HepG2 (cell line): ENCODE measurements around the gene AGTPBP1.

ENCODE experiments used
- BRCA1 ChIP-seq: sonication (generic); formaldehyde crosslinking; IDR thresholded peaks from 2 replicates; pipeline ENCODE4 v1.4.0; 2020; ENCODE audit warnings: missing genetic modification reagents
- CEBPG ChIP-seq: IDR thresholded peaks from 2 replicates; pipeline ENCODE4 v1.6.1; 2016
- CTCF ChIP-seq: sonication (generic); formaldehyde crosslinking; IDR thresholded peaks from 2 replicates; pipeline ENCODE4 v1.5.0; 2020; ENCODE audit warnings: mild to moderate bottlenecking, missing genetic modification reagents, moderate library complexity
- EP300 ChIP-seq, 3 experiments: sonication (generic) in 1 of 3; formaldehyde crosslinking in 1 of 3; IDR thresholded peaks; 2 replicates each; pipeline versions ENCODE4 v1.5.1 to v1.6.1; 2011 to 2020; ENCODE audit warnings: low read depth in 2 of 3, low read length in 2 of 3, borderline replicate concordance in 1 of 3, improper control_type of control experiment in 1 of 3, mild to moderate bottlenecking in 1 of 3, missing genetic modification reagents in 1 of 3, moderate library complexity in 1 of 3
- EZH2 ChIP-seq: conservative IDR thresholded peaks from 2 replicates; pipeline ENCODE4 v1.6.1; 2012; ENCODE audit warnings: mild to moderate bottlenecking, low read depth, low read length, moderate library complexity
- FOXJ3 ChIP-seq: sonication (generic); formaldehyde crosslinking; IDR thresholded peaks from 2 replicates; pipeline ENCODE4 v1.4.0; 2020; ENCODE audit warnings: missing genetic modification reagents, mild to moderate bottlenecking, borderline replicate concordance
- HDAC2 ChIP-seq: sonication (generic); formaldehyde crosslinking; IDR thresholded peaks from 2 replicates; pipeline ENCODE4 v1.4.0; 2020; ENCODE audit warnings: missing genetic modification reagents
- MAX ChIP-seq: IDR thresholded peaks from 2 replicates; pipeline ENCODE4 v1.6.1; 2012; ENCODE audit warnings: inconsistent platforms
- NONO ChIP-seq, 2 experiments: fragments of 450-650 bp in 1 of 2; sonication (generic) in 1 of 2; formaldehyde crosslinking in 1 of 2; IDR thresholded peaks in 1 of 2; conservative IDR thresholded peaks in 1 of 2; 2 replicates each; pipeline versions ENCODE4 v1.6.1 to v1.8.0; 2017 to 2022; ENCODE audit warnings: mild to moderate bottlenecking in 1 of 2, missing genetic modification reagents in 1 of 2, moderate library complexity in 1 of 2
- PAWR ChIP-seq: sonication (generic); formaldehyde crosslinking; IDR thresholded peaks from 2 replicates; pipeline ENCODE4 v1.4.0; 2020; ENCODE audit warnings: missing genetic modification reagents, mild to moderate bottlenecking, borderline replicate concordance
- POLR2A ChIP-seq, 2 experiments: IDR thresholded peaks; 2 replicates each; pipeline ENCODE4 v1.6.1; 2011; ENCODE audit warnings: low read depth in 2 of 2, low read length in 2 of 2, mild to moderate bottlenecking in 1 of 2, moderate library complexity in 1 of 2; ENCODE audit not compliant: insufficient read depth in 1 of 2
- POLR2AphosphoS5 ChIP-seq: IDR thresholded peaks from 2 replicates; pipeline ENCODE4 v1.6.1; 2012; ENCODE audit warnings: low read depth, low read length
- SRSF1 ChIP-seq: fragments of 200-400 bp; formaldehyde crosslinking; optimal IDR thresholded peaks from 2 replicates; pipeline ENCODE3; 2017; ENCODE audit warnings: mild to moderate bottlenecking, low read depth, low read length, moderate library complexity
- ZNF589 ChIP-seq: sonication (generic); formaldehyde crosslinking; conservative IDR thresholded peaks from 2 replicates; pipeline ENCODE4 v1.8.0; 2022; ENCODE audit warnings: mild to moderate bottlenecking, moderate library complexity, missing genetic modification reagents

GRCh38 chr9:85533538-85533937 lies 208.2 kb downstream of the AGTPBP1 start:
- TF ChIP-seq ZNF589 (no peak), HDAC2 (no peak), BRCA1 (no peak), EP300 (IDR thresholded peaks at IDR 0.05; ENCODE audit: low read depth in 2 of 2, low read length in 2 of 2) (no peak), EP300 (CRISPR knock-in tag; IDR thresholded peaks at IDR 0.05; ENCODE audit: borderline replicate concordance) (no peak), CTCF (CRISPR knock-in tag) (no peak), POLR2AphosphoS5 (no peak), NONO (IDR thresholded peaks at IDR 0.05) (no peak), NONO (CRISPR knock-in tag; conservative IDR thresholded peaks at IDR 0.05) (no peak), SRSF1 (no peak), EZH2 (no peak), PAWR (CRISPR knock-in tag) (no peak), POLR2A (IDR thresholded peaks at IDR 0.05; ENCODE audit: insufficient read depth in 1 of 2, low read depth in 2 of 2, low read length in 2 of 2) (no peak), MAX (no peak), FOXJ3 (no peak), CEBPG (CRISPR knock-in tag) (no peak)
